VCaP (cell line): Measurements from ENCODE around the gene SPATA9.

ENCODE experiments used
- H3K27ac ChIP-seq: fragments of 450-650 bp; 2 replicates; pipeline ENCODE4 v1.5.1; 2017
- CTCF ChIP-seq: fragments of 450-650 bp; conservative IDR thresholded peaks from 2 replicates; pipeline ENCODE4 v1.5.1; 2017; ENCODE audit warnings: mild to moderate bottlenecking, moderate library complexity

Gene SPATA9

GRCh38 chr5:95623706-95624105, 59.1 kb downstream of the SPATA9 start:
- no peak for TF ChIP-seq CTCF
- no peak overlapping the region for H3K27ac ChIP-seq

- no peak for TF ChIP-seq CTCF
- no peak overlapping the region for H3K27ac ChIP-seq
Observed at GRCh38 chr5:95621839-95622629, 60.8 kb downstream of the SPATA9 start.

GRCh38 chr5:95620870-95621838, 61.6 kb downstream of the SPATA9 start:
- peak; percentile 28; the same call in 1 of the 2 replicates for TF ChIP-seq CTCF
- H3K27ac ChIP-seq = peak overlapping the region; percentile 62

GRCh38 chr5:95620030-95620869, 62.5 kb downstream of the SPATA9 start, which contains the start of gene GPR150:
Gene GPR150 (plus strand): TSS chr5:95620087. CDS start chr5:95620276, 189 bp downstream.
- H3K27ac ChIP-seq = peak within 1 kb of the TSS; percentile 62
- TF ChIP-seq CTCF = peak; percentile 48

GRCh38 chr5:95619514-95620029, 63.2 kb downstream of the SPATA9 start:
- TF ChIP-seq CTCF = no peak
- no peak overlapping the region; the same call in 1 of the 2 replicates for H3K27ac ChIP-seq

GRCh38 chr5:95619096-95619495, 63.7 kb downstream of the SPATA9 start:
- no peak for TF ChIP-seq CTCF
- H3K27ac ChIP-seq = no peak overlapping the region
